ENCODE measurements around the gene MAPKAP1.

DNA sequence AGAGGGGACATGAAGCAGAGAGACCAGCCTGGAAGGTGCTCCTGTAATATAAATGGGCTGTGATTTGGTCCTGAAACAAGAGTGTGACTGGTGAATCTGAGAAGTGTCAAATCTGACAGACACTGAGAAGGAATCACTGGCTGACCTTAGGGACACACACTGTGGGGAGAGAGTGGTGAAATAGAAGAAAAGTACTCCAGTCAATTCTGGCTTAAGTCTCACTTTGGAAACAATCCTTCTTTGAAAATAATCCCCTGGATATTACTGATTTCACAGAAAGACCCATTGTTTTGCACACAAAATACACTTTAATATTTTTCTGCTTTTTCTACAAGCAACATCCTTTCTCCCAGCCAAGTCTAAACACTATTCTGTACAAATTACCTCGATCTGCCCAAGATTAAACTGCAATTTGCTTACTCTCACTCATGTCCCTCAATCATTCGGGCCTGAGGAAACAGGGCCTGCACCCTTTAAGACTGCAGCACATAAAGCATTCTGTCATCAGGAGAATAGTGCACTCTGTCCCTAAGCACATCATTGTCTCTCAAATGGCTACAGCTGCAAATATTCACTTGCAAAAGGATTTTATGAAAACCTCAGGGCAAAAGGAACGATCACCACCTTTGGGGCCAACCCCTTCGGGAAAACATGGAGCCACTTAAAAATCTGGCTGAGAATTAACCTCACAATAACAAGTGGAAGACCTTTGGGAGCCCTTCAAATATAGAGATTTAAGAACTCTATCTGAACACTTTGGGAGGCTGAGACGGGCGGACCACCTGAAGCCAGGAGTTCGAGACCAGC lies 68.6 kb downstream of the MAPKAP1 start:
- no peak for TF ChIP-seq POLR2A (IDR thresholded peaks at IDR 0.05)
- TF ChIP-seq, protein P1, sequence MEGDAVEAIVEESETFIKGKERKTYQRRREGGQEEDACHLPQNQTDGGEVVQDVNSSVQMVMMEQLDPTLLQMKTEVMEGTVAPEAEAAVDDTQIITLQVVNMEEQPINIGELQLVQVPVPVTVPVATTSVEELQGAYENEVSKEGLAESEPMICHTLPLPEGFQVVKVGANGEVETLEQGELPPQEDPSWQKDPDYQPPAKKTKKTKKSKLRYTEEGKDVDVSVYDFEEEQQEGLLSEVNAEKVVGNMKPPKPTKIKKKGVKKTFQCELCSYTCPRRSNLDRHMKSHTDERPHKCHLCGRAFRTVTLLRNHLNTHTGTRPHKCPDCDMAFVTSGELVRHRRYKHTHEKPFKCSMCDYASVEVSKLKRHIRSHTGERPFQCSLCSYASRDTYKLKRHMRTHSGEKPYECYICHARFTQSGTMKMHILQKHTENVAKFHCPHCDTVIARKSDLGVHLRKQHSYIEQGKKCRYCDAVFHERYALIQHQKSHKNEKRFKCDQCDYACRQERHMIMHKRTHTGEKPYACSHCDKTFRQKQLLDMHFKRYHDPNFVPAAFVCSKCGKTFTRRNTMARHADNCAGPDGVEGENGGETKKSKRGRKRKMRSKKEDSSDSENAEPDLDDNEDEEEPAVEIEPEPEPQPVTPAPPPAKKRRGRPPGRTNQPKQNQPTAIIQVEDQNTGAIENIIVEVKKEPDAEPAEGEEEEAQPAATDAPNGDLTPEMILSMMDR (IDR thresholded peaks at IDR 0.05), result no peak
